Left ventricle myocardium inferior (tissue), 1 donor: Measurements from ENCODE around the gene FAM89B. TPM values are rescaled to one million over a fixed set of nuclear protein-coding genes. Genes with fewer than 3 reads are reported as not detected.
"Not testable (repeated sequence)": the region's sequence is repeated elsewhere in the genome, so short reads cannot be mapped to it uniquely, and the experiment has no call there.

Experiments
- DNase-seq: peaks from one replicate; pipeline ENCODE4 v3.0.0-alpha.2; 2020
- H3K27ac ChIP-seq: fragments of 200-600 bp; replicated peaks from 2 replicates; pipeline ENCODE4 v1.8.0; 2021
- H3K27me3 ChIP-seq: fragments of 200-600 bp; 2 replicates; pipeline ENCODE4 v1.8.0; 2021; ENCODE audit warnings: low read depth
- H3K36me3 ChIP-seq: fragments of 200-600 bp; 2 replicates; pipeline ENCODE4 v1.8.0; 2021
- H3K4me1 ChIP-seq: fragments of 200-600 bp; 2 replicates; pipeline ENCODE4 v1.8.0; 2021
- H3K4me3 ChIP-seq: fragments of 200-600 bp; 2 replicates; pipeline ENCODE4 v1.8.0; 2021; ENCODE audit warnings: mild to moderate bottlenecking, moderate library complexity
- H3K9me3 ChIP-seq: fragments of 200-600 bp; replicated peaks from 2 replicates; pipeline ENCODE4 v1.8.0; 2021
- intact Hi-C: fragments of 100-400 bp; cut with micrococcal nuclease; formaldehyde crosslinking; loops from one replicate; pipeline ENCODE4 v1.11.0; 2022
- total RNA-seq: library from RNA; stranded (reverse); fragmentation: NEBNext Ultra II Directional; extraction: Animal tissue kit (Norgen Biotek cat#: 25700); gene quantifications from one replicate; pipeline ENCODE4 v1.2.1, GENCODE V29; 2021
- TF ChIP-seq, protein P1 (sequence below): fragments of 200-600 bp; IDR thresholded peaks from 2 replicates; pipeline ENCODE4 v1.8.0; 2021; ENCODE audit warnings: antibody characterized with exemption, mild to moderate bottlenecking, borderline replicate concordance
- donor health status: DM: no; HTN: yes; CAD: no; lungs with severe emphysema.

Gene FAM89B
- total RNA-seq, 1 donor from 2014 or later, result 40.9 TPM

DNA sequence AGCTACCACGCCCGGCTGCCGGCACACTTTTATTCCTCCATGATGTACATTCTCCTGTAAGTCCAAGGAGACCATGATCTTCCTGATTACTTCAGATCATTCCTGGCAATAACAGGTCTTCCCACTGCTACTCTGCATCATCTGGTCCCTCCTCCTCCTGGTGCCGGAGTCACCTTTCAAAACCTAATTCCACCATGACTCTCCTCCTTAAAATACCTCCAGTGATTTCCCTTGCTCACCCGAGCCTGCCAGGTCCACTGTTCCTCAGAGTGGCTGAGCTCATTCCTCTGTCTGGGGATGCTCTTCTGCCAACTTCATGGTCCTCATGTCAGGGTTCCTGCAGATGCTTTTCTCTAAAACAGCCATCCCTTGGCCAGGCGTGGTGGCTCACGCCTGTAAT lies 10.3 kb upstream of the FAM89B start:
- DNase-seq, result no peak
- no peak overlapping the region for H3K27ac ChIP-seq
- TF ChIP-seq, protein P1, sequence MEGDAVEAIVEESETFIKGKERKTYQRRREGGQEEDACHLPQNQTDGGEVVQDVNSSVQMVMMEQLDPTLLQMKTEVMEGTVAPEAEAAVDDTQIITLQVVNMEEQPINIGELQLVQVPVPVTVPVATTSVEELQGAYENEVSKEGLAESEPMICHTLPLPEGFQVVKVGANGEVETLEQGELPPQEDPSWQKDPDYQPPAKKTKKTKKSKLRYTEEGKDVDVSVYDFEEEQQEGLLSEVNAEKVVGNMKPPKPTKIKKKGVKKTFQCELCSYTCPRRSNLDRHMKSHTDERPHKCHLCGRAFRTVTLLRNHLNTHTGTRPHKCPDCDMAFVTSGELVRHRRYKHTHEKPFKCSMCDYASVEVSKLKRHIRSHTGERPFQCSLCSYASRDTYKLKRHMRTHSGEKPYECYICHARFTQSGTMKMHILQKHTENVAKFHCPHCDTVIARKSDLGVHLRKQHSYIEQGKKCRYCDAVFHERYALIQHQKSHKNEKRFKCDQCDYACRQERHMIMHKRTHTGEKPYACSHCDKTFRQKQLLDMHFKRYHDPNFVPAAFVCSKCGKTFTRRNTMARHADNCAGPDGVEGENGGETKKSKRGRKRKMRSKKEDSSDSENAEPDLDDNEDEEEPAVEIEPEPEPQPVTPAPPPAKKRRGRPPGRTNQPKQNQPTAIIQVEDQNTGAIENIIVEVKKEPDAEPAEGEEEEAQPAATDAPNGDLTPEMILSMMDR, result no peak
- no peak overlapping the region for H3K4me3 ChIP-seq
- H3K9me3 ChIP-seq, result no peaks in the 10 kb centered on the region
- intact Hi-C loops, result no loop called here
- no peaks in the 10 kb centered on the region for H3K27me3 ChIP-seq
- no peaks in the 10 kb centered on the region for H3K36me3 ChIP-seq
- peaks cover 38% of the 10 kb centered on the region for H3K4me1 ChIP-seq

DNA sequence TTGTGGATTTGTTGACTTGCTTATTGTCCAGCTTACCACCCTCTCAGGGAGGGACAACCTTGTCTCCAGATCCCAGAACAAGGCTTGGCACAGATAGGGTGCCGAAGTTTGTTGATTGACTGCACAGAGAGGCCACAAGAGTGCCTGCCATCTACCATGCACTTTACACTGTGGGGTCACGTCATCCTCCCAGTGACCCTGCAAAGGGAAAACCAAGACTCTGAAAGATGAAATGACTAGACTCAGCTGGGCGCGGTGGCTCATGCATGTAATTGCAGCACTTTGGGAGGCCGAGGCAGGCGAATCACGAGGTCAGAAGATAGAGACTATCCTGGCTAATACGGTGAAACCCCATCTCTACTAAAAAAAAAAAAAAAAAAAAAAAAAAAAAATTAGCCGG lies 9.6 kb upstream of the FAM89B start:
- DNase-seq, result no peak
- H3K4me1 ChIP-seq, result peaks cover 36% of the 10 kb centered on the region

DNA sequence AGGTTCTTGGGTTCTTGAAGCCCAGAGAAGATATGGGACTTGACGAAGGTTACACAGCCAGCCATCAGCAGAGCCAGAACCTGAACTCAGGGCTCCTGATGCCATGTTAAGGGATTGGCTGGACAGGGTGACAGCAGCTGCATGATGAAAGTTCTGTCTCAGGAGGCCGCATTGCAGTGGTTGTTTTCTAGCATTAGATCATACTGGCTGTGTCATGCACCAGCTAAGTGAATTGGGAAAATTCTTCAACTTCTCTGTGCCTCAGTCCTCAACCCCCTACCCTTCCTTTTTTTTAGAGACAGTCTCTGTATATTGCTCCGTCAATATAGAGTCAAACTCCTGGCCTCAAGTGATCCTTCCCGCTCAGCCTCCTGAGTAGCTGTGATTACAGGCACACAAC lies 8.7 kb upstream of the FAM89B start:
- TF ChIP-seq, protein P1, result no peak
- DNase-seq, result no peak
- H3K36me3 ChIP-seq, result peaks cover under 1% of the 10 kb centered on the region
- no peak overlapping the region for H3K27ac ChIP-seq
- intact Hi-C loops, result no loop called here
- no peak overlapping the region for H3K4me3 ChIP-seq
- H3K9me3 ChIP-seq, result no peaks in the 10 kb centered on the region
- H3K4me1 ChIP-seq, result peaks cover 39% of the 10 kb centered on the region
- no peaks in the 10 kb centered on the region for H3K27me3 ChIP-seq

More for the DNA sequence above, 9.6 kb upstream of the FAM89B start:
- TF ChIP-seq, protein P1, result no peak
- H3K27ac ChIP-seq, result no peak overlapping the region
- no peaks in the 10 kb centered on the region for H3K27me3 ChIP-seq
- no peaks in the 10 kb centered on the region for H3K9me3 ChIP-seq
- intact Hi-C loops, result no loop called here
- no peak overlapping the region for H3K4me3 ChIP-seq
- H3K36me3 ChIP-seq, result no peaks in the 10 kb centered on the region

DNA sequence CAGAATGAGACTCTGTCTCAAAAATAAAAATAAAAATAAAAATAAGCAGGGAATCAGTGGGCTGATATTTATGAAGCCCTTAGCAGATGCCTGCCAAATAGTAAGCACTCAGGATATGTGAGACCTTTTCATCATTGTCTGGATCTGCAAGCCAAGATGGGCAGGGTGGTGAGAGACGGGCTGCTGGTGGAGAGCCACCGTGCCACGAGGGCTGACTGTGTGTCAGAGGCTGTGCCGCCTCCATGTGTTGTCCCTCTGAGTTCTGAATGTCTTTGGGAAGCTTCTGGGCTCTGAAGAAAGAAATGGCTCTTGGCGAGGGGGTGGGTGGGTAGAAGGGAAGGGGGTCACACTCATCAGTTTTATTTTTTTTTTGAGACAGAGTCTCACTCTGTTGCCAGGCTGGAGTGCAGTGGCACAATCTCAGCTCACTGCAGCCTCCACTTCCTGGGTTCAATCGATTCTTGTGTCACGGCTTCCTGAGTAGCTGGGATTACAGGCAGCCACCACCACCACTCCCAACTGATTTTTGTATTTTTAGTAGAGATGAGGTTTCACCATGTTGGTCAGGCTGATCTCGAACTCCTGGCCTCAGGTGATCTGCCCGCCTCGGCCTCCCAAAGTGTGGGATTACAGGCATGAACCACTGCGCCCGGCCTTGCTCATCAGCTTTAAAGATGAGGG lies 7.3 kb upstream of the FAM89B start:
- peaks cover 39% of the 10 kb centered on the region for H3K4me1 ChIP-seq
- DNase-seq, H3K4me3 ChIP-seq, intact Hi-C loops, H3K9me3 ChIP-seq, H3K27ac ChIP-seq, H3K27me3 ChIP-seq, H3K36me3 ChIP-seq: not testable (repeated sequence)

DNA sequence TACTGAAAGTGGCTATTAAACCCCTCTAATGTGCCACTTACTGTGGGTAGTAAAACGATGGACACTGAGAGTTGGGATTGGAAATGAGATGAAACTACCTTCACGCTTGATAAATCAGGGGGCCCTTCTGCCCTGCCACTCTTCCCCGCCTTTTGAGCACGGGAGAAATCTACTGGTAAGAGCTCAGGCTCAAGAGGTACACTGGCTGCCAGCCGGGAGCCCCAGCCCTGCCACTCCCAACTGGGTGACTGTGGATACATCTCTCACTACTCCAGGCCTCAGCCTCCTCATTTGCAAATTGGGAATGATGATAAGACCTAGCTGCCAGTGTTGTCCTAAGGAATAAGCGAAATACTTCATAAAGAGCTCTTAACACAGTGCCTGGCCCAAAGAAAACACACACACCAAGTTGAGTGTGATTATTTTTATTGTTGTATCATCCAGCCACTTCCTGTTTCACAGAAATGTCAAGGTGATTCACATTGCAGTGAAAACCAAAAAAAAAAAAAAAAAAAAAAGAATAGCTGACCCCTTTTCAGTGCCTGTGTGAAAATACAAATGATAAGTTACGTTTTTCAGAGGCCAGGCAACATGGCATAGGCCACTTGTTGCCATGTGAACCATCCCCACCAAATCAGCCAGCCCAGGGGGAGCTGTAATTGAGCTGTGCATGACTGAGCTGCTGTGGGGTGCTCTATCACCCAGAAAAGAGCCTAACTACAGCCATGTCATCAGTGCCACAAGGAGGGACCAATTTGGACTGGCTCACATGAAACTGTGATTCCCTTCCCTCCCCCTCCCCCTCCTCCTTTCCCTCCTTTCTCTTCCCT lies 6.5 kb upstream of the FAM89B start:
- Histone ChIP-seq H3K4me1 (peaks cover 38% of the 10 kb centered on the region), H3K9me3 (no peaks in the 10 kb centered on the region), H3K4me3 (no peak overlapping the region), H3K27me3 (no peaks in the 10 kb centered on the region), H3K36me3 (peaks cover 3% of the 10 kb centered on the region), H3K27ac (no peak overlapping the region)
- intact Hi-C loops, result no loop called here
- DNase-seq, result no peak
- TF ChIP-seq, protein P1, result no peak
